Ishikawa (cell line): ENCODE data around the gene LHX1.

Experiments
- CEBPB ChIP-seq: IDR thresholded peaks from 2 replicates; pipeline ENCODE4 v1.6.1; 2012
- CREB1 ChIP-seq: IDR thresholded peaks from 2 replicates; pipeline ENCODE4 v1.6.1; 2012; ENCODE audit warnings: low read depth
- EP300 ChIP-seq: IDR thresholded peaks from 2 replicates; pipeline ENCODE4 v1.6.1; 2012; ENCODE audit warnings: borderline replicate concordance
- FOXM1 ChIP-seq: IDR thresholded peaks from 2 replicates; pipeline ENCODE4 v1.6.1; 2012; ENCODE audit warnings: low read depth, borderline replicate concordance
- MAX ChIP-seq: IDR thresholded peaks from 2 replicates; pipeline ENCODE4 v1.6.1; 2012
- NFIC ChIP-seq: IDR thresholded peaks from 2 replicates; pipeline ENCODE4 v1.6.1; 2012
- RAD21 ChIP-seq: IDR thresholded peaks from 2 replicates; pipeline ENCODE4 v1.6.1; 2012; ENCODE audit warnings: low read depth
- REST ChIP-seq: IDR thresholded peaks from 2 replicates; pipeline ENCODE4 v1.6.1; 2012; ENCODE audit warnings: low read depth, mild to moderate bottlenecking
- TAF1 ChIP-seq: IDR thresholded peaks from 2 replicates; pipeline ENCODE4 v1.6.1; 2012; ENCODE audit warnings: low read depth, mild to moderate bottlenecking
- TCF12 ChIP-seq: IDR thresholded peaks from 2 replicates; pipeline ENCODE4 v1.6.1; 2012; ENCODE audit warnings: low read depth
- YY1 ChIP-seq: IDR thresholded peaks from 2 replicates; pipeline ENCODE4 v1.6.1; 2012; ENCODE audit warnings: low read depth
- ZBTB7A ChIP-seq: IDR thresholded peaks from 2 replicates; pipeline ENCODE4 v1.6.1; 2012; ENCODE audit warnings: low read depth

- no peak for TF ChIP-seq NFIC
- no peak for TF ChIP-seq CEBPB
- TF ChIP-seq CREB1: no peak
- no peak for TF ChIP-seq TCF12
- TF ChIP-seq RAD21: no peak
- TF ChIP-seq MAX: no peak
- no peak for TF ChIP-seq ZBTB7A
- TF ChIP-seq REST: no peak
- no peak for TF ChIP-seq FOXM1
- TF ChIP-seq TAF1: no peak
- TF ChIP-seq YY1: no peak
- no peak for TF ChIP-seq EP300
These were observed 12.8 kb downstream of the LHX1 start for GRCh38 chr17:36950027-36950426.
